K562 (cell line): Measurements from ENCODE around the gene MACROD2. TPM values are rescaled to one million over a fixed set of nuclear protein-coding genes. Genes with fewer than 3 reads are reported as not detected.

Experiments used
- ATAC-seq: fragments of 200-7000 bp; cut with Tn5 transposase; 3 replicates; pipeline ENCODE4 v1.9.1; 2020; ENCODE audit warnings: moderate library complexity
- BruUV-seq: library from RNA; stranded (reverse); fragments of 400-500 nt; replicated peaks from 2 replicates; lab custom pipeline; 2021; lab: Mats Ljungman, UMichigan
- CTCF ChIA-PET: fragments of 300-600 bp; formaldehyde crosslinking; extraction: SDS; loops from one replicate; lab custom pipeline; 2021; ENCODE audit warnings: low intra/inter-chr PET ratio; lab: Yijun Ruan, JAX
- POLR2A ChIA-PET: fragments of 300-600, 350-650 bp; sonication (Branson Sonifier 250); formaldehyde crosslinking; extraction: SDS; loops from one replicate; lab custom pipeline; 2021; ENCODE audit warnings: antibody characterized with exemption, inconsistent platforms; lab: Yijun Ruan, JAX
- DNase-seq, 4 experiments: peaks; one replicate each; pipeline versions ENCODE4 v3.0.0 to v3.0.0-alpha.2; 2011 to 2018; ENCODE audit warnings: low spot score in 3 of 4, mixed read lengths in 3 of 4; ENCODE audit errors: extremely low read depth in 1 of 4
- FAIRE-seq: peaks from 2 replicates; lab custom pipeline; 2011; peaks lifted over from hg19 to GRCh38; lab: Jason Lieb, UNC
- H2AFZ ChIP-seq: 2 replicates; pipeline ENCODE4 v1.6.0; 2011; ENCODE audit warnings: low read depth, low read length, control low read depth, inconsistent platforms
- H3K27ac ChIP-seq: fragments of 200-600 bp; 3 replicates; pipeline ENCODE4 v1.8.0; 2011; ENCODE audit warnings: low read depth, mild to moderate bottlenecking, control low read depth, inconsistent platforms, low read length, moderate library complexity, mixed read lengths; ENCODE audit errors: extremely low read depth
- H3K27me3 ChIP-seq, 2 experiments: fragments of 300-600 bp in 1 of 2; 2 replicates in 1 of 2; 3 replicates in 1 of 2; pipeline versions ENCODE4 v1.6.0 to v1.8.0; 2011; ENCODE audit warnings: inconsistent platforms in 2 of 2, low read length in 2 of 2, mild to moderate bottlenecking in 1 of 2, mixed read lengths in 1 of 2, moderate library complexity in 1 of 2; ENCODE audit not compliant: control insufficient read depth in 2 of 2, insufficient read depth in 2 of 2
- H3K36me3 ChIP-seq: fragments of 300-600 bp; 3 replicates; pipeline ENCODE4 v1.8.0; 2011; ENCODE audit warnings: mild to moderate bottlenecking, low read length, inconsistent platforms; ENCODE audit not compliant: control insufficient read depth, insufficient read depth
- H3K4me1 ChIP-seq, 2 experiments: fragments of 200-600 bp in 1 of 2; replicated peaks in 1 of 2; 2 replicates in 1 of 2; 3 replicates in 1 of 2; pipeline versions ENCODE4 v1.5.1 to v1.8.0; 2011; ENCODE audit warnings: inconsistent platforms in 2 of 2, low read length in 2 of 2, mild to moderate bottlenecking in 1 of 2, mixed read lengths in 1 of 2, moderate library complexity in 1 of 2; ENCODE audit not compliant: control insufficient read depth in 2 of 2, insufficient read depth in 2 of 2
- H3K4me2 ChIP-seq: 2 replicates; pipeline ENCODE4 v1.6.1; 2011; ENCODE audit warnings: low read length, control low read depth, inconsistent platforms, mixed read lengths; ENCODE audit not compliant: insufficient read depth
- H3K4me3 ChIP-seq: fragments of 200-600 bp; sonication (generic), shearing (Covaris generic); 2 replicates; pipeline ENCODE4 v1.5.1; 2016; ENCODE audit warnings: control low read depth, inconsistent platforms
- H3K79me2 ChIP-seq: fragments of 200-600 bp; 3 replicates; pipeline ENCODE4 v1.8.0; 2011; ENCODE audit warnings: low read length, inconsistent platforms; ENCODE audit not compliant: control insufficient read depth, insufficient read depth
- H3K9ac ChIP-seq, 2 experiments: 2 replicates each; pipeline versions ENCODE4 v1.6.0 to v1.6.1; 2011; ENCODE audit warnings: low read depth in 2 of 2, low read length in 2 of 2, control low read depth in 1 of 2, inconsistent platforms in 1 of 2, mild to moderate bottlenecking in 1 of 2, mixed read lengths in 1 of 2; ENCODE audit not compliant: insufficient read depth in 1 of 2
- H3K9me1 ChIP-seq: one replicate; pipeline ENCODE4 v1.6.0; 2011; ENCODE audit warnings: inconsistent platforms, mild to moderate bottlenecking, low read length, moderate library complexity; ENCODE audit not compliant: control insufficient read depth, insufficient read depth
- H3K9me3 ChIP-seq: replicated peaks from 2 replicates; pipeline ENCODE4 v1.5.1; 2011; ENCODE audit warnings: low read depth, low read length, inconsistent platforms; ENCODE audit not compliant: control insufficient read depth, insufficient read depth
- H4K20me1 ChIP-seq: replicated peaks from 2 replicates; pipeline ENCODE4 v1.6.1; 2011; ENCODE audit warnings: low read length, inconsistent platforms, mixed read lengths; ENCODE audit not compliant: control insufficient read depth, insufficient read depth
- CBX8 ChIP-seq: fragments of 200-600 bp; sonication (generic); IDR thresholded peaks from 2 replicates; pipeline ENCODE4 v1.6.1; 2012; ENCODE audit warnings: borderline replicate concordance, mixed run types, low read depth, mild to moderate bottlenecking, moderate library complexity, mixed read lengths, low read length, control low read depth, inconsistent platforms; ENCODE audit not compliant: poor library complexity, severe bottlenecking; ENCODE audit errors: extremely low read depth
- ID3 ChIP-seq, 2 experiments: fragments of 250-450 bp in 1 of 2; fragments of 450-650 bp in 1 of 2; sonication (Bioruptor Pico) in 1 of 2; IDR thresholded peaks; 2 replicates each; pipeline versions ENCODE4 v1.6.1 to v1.8.0; 2016 to 2021; ENCODE audit warnings: mild to moderate bottlenecking in 2 of 2, moderate library complexity in 2 of 2, missing compliant biosample characterization in 1 of 2, missing genetic modification characterization in 1 of 2
- NKRF ChIP-seq: fragments of 450-650 bp; IDR thresholded peaks from 2 replicates; pipeline ENCODE4 v1.6.1; 2016; ENCODE audit warnings: borderline replicate concordance
- RBM39 ChIP-seq: fragments of 200-400 bp; formaldehyde crosslinking; optimal IDR thresholded peaks from 2 replicates; pipeline ENCODE3; 2018; ENCODE audit warnings: low read depth, low read length
- ZHX1 ChIP-seq: fragments of 150-350 bp; conservative IDR thresholded peaks from 2 replicates; pipeline ENCODE4 v1.6.1; 2014; ENCODE audit warnings: low read length
- ZNF57 ChIP-seq: fragments of 450-650 bp; formaldehyde crosslinking; IDR thresholded peaks from 2 replicates; pipeline ENCODE4 v1.4.0; 2020; ENCODE audit warnings: mild to moderate bottlenecking, moderate library complexity
- WGBS: fragments of 100-300 bp; shearing (Covaris generic); methylation state at CpG from one replicate; pipeline ENCODE4 v1.1.6; 2016; ENCODE audit warnings: low coverage, mixed read lengths; ENCODE audit not compliant: insufficient coverage; ENCODE audit errors: missing lambda C conversion rate; 5-methylcytosine and 5-hydroxymethylcytosine counted together
- in situ Hi-C: fragments of 300-500 bp; cut with MboI; formaldehyde crosslinking; loops from 4 replicates; pipeline ENCODE4 v1.15.0; 2018; ENCODE audit warnings: inconsistent platforms, mixed read lengths
- intact Hi-C: fragments of 100-400 bp; cut with micrococcal nuclease; formaldehyde crosslinking; loops from 2 replicates; pipeline ENCODE4 v1.14.2; 2022
- polyA plus RNA-seq, 8 experiments: library from polyadenylated mRNA; depleted of rRNA in 4 of 8; stranded (reverse) in 5 of 8; unstranded in 3 of 8; fragments of >200 nt; fragmentation: Nextera tagmentation in 2 of 8; fragmentation: Illumina TruSeq in 1 of 8; extraction: Ambion mirVana in 2 of 8; extraction: Trizol in 1 of 8; gene quantifications; 2 replicates each; pipeline versions ENCODE4 v1.2.1 to v1.2.3, GENCODE V29; 2011 to 2014; ENCODE audit warnings: inconsistent platforms in 1 of 8, missing spikeins in 1 of 8
- total RNA-seq, 7 experiments: library from RNA; depleted of rRNA in 6 of 7; stranded (reverse); fragments of >200 nt in 6 of 7; fragmentation: Illumina TruSeq in 2 of 7; extraction: Trizol in 2 of 7; gene quantifications; 2 replicates each; pipeline versions ENCODE4 v1.2.1 to v1.2.3, GENCODE V29; 2011 to 2021; ENCODE audit warnings: low replicate concordance in 1 of 7

Gene MACROD2
- total and polyA plus RNA-seq, 9 of the 15 experiments (the other 6 are each of a cell fraction or from before 2014, with no cell fraction given) = not detected

GRCh38 chr20:14191559-14191958, 196.2 kb downstream of the MACROD2 start (continued):
- no peak for TF ChIP-seq ZHX1

- intact Hi-C loops (no loop called here), in situ Hi-C loops (no loop called here)
- ChIA-PET CTCF (no interaction called here), POLR2A (no interaction called here)
- H3K27ac ChIP-seq = no peak overlapping the region
- no peak for ATAC-seq
- no TSS peak for BruUV-seq
- WGBS = 4% methylated on average over 3 of the region's 4 CpGs
- no peaks in the 10 kb centered on the region for H3K9me3 ChIP-seq
- H3K27me3 ChIP-seq = no peaks in the 10 kb centered on the region
- H3K4me3 ChIP-seq = no peak overlapping the region
- H2AFZ ChIP-seq = no peak overlapping the region
- H3K4me2 ChIP-seq = no peak overlapping the region
- DNase-seq = no peak
- no peaks in the 10 kb centered on the region for H4K20me1 ChIP-seq
- no peaks in the 10 kb centered on the region for H3K4me1 ChIP-seq
- no peaks in the 10 kb centered on the region for H3K9me1 ChIP-seq
- H3K79me2 ChIP-seq = no peaks in the 10 kb centered on the region
- FAIRE-seq = no peak
- H3K36me3 ChIP-seq = no peaks in the 10 kb centered on the region
- no peak for TF ChIP-seq NKRF
- no peak for TF ChIP-seq ZNF57
- no peak for TF ChIP-seq ID3 (CRISPR knock-in tag; IDR thresholded peaks at IDR 0.05)
- no peak for TF ChIP-seq ID3 (tag; IDR thresholded peaks at IDR 0.05)
- no peak for TF ChIP-seq CBX8
- TF ChIP-seq RBM39 = no peak
- no peak overlapping the region for H3K9ac ChIP-seq
Measured at GRCh38 chr20:14193443-14193842, 198.1 kb downstream of the MACROD2 start.
